Neural cell (in vitro differentiated cells): ENCODE data around the gene LOXL4.

Experiments used
- EZH2 ChIP-seq: fragments of 200-600, 300-800 bp; shearing (Covaris generic), sonication (generic); IDR thresholded peaks from 2 replicates; pipeline ENCODE4 v1.6.1; 2014; ENCODE audit warnings: antibody characterized with exemption, low read length, borderline replicate concordance, mild to moderate bottlenecking; ENCODE audit not compliant: insufficient read depth, poor library complexity, severe bottlenecking
- TF ChIP-seq, protein P1 (sequence below): fragments of 450-650 bp; IDR thresholded peaks from 2 replicates; pipeline ENCODE4 v1.5.1; 2014; ENCODE audit warnings: antibody characterized with exemption, mild to moderate bottlenecking, moderate library complexity; ENCODE audit not compliant: poor library complexity, severe bottlenecking

DNA sequence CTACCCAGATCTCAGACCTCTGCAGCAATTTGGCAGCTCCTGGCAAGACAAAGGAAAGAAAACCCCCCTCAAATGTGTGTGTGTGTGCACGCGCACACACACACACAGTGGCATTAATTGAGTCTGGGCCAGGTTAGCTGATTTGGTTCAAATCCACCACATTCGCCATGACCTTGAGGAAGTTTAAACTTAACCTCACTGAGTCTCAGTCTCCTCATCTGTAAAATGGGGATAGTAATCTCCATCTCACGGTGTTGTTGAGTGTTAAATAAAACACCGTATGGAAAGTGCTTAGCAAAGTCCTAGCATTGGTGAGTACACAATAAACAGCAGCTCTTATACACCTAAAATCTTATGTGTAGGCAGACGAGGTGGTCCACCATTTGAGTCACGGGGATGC is 4.9 kb downstream of the LOXL4 start:
- TF ChIP-seq, protein P1, sequence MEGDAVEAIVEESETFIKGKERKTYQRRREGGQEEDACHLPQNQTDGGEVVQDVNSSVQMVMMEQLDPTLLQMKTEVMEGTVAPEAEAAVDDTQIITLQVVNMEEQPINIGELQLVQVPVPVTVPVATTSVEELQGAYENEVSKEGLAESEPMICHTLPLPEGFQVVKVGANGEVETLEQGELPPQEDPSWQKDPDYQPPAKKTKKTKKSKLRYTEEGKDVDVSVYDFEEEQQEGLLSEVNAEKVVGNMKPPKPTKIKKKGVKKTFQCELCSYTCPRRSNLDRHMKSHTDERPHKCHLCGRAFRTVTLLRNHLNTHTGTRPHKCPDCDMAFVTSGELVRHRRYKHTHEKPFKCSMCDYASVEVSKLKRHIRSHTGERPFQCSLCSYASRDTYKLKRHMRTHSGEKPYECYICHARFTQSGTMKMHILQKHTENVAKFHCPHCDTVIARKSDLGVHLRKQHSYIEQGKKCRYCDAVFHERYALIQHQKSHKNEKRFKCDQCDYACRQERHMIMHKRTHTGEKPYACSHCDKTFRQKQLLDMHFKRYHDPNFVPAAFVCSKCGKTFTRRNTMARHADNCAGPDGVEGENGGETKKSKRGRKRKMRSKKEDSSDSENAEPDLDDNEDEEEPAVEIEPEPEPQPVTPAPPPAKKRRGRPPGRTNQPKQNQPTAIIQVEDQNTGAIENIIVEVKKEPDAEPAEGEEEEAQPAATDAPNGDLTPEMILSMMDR: no peak
- TF ChIP-seq EZH2: no peak
